Erythroblast (primary cell): ENCODE results near the gene MYO16.

Experiments used
- GATA1 ChIP-seq: IDR thresholded peaks from 2 replicates; pipeline ENCODE4 v1.6.1; 2011; ENCODE audit warnings: low read depth, mild to moderate bottlenecking, control low read depth, low read length, moderate library complexity
- POLR2A ChIP-seq: IDR thresholded peaks from 2 replicates; pipeline ENCODE4 v1.6.1; 2011; ENCODE audit warnings: mild to moderate bottlenecking, low read length

DNA sequence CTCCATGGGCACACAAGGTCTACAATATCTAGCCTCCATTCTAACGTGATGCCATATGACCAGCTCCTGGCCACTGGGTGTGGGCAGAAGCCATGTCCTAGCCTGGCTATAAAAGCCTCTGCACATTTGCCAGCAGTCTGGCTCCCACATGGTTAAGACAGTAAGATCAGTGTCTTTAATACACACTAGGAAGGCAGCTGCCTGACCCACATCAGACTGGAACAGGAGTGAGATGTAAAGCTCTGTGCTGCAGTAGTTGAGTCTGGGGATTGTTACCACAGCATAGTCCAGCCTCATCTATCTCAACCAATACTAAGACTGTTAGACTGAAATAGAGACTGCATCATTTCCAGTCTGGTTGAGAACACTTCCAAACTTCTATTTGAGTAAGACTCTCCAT is 623.9 kb downstream of the MYO16 start:
- TF ChIP-seq POLR2A (no peak), GATA1 (no peak)
